ENCODE results near the gene SOHLH1. TPM values are rescaled to one million over a fixed set of nuclear protein-coding genes. Genes with fewer than 3 reads are reported as not detected.

The SOHLH1 gene
- total and polyA plus RNA-seq, 4 donors, result not detected

DNA sequence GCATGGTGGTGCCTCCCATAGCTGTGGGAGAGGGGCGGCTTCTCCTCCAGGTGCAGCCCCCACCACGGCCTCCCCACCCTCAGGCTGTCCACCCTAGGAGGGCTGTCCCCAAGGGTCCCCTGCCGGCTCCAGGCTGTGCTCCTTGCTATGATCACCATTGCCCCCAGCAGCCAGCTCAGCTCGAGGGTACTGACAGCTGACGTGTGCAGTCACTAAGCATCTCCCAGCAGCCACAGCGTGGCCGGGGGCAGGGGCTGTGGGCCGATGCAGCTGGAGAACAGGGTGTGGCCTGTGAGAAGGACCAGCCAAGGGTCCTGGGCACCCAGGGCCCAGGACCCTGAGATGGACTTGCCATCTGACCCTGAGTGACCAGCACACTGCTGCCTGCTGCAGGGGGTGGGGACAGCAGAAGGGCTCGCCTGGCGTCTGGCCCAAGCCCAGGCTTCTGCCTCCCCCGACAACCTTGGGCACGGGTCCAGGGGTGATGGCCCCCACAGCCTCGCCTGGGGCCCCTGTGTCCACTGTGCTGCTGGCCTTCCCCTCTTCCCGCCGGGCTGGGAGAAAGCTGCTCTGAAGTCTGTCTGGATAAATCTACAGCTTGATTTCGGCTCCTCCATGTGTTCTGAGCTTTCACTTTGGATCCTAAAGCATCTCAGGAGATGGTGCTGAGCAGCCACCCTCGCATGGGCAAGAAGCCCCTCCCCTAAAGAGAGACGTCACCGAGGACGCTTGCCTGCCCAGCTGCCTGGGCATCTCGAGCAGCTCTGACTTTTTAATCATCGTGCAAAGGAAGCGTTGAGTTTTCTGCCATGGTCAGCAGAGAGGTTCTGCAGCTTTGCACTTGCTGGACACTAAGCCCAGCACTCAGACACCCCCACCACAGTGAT, 8.2 kb upstream of the SOHLH1 start:
- ATAC-seq (ENCODE audit: insufficient read depth, low FRiP score) (no peak), DNase-seq (no peak)
- Histone ChIP-seq H3K36me3 (ENCODE audit: control insufficient read depth in 4 of 4, insufficient read depth in 4 of 4, low read length in 4 of 4) (no peaks in the 10 kb centered on the region), H3K4me1 (ENCODE audit: control insufficient read depth in 5 of 5, insufficient read depth in 5 of 5, low read length in 5 of 5) (no peaks in the 10 kb centered on the region), H3K27ac (ENCODE audit: low read depth in 1 of 2, low read length in 1 of 2) (no peak overlapping the region), H3K4me3 (no peak overlapping the region), H3K9ac (ENCODE audit: insufficient read depth in 1 of 2, low read length in 2 of 2) (no peak overlapping the region), H3K27me3 (ENCODE audit: control insufficient read depth in 3 of 3, insufficient read depth in 3 of 3, low read length in 2 of 3) (peaks cover 0 to 25% (median 22%) of the 10 kb centered on the region in 3 donors), H3K9me3 (ENCODE audit: control insufficient read depth in 4 of 4, insufficient read depth in 3 of 4, low read length in 3 of 4) (no peaks in the 10 kb centered on the region)
- WGBS, 2 donors, result 35 to 62% methylated on average over 23 of the region's 23 CpGs
- TF ChIP-seq, protein P1, sequence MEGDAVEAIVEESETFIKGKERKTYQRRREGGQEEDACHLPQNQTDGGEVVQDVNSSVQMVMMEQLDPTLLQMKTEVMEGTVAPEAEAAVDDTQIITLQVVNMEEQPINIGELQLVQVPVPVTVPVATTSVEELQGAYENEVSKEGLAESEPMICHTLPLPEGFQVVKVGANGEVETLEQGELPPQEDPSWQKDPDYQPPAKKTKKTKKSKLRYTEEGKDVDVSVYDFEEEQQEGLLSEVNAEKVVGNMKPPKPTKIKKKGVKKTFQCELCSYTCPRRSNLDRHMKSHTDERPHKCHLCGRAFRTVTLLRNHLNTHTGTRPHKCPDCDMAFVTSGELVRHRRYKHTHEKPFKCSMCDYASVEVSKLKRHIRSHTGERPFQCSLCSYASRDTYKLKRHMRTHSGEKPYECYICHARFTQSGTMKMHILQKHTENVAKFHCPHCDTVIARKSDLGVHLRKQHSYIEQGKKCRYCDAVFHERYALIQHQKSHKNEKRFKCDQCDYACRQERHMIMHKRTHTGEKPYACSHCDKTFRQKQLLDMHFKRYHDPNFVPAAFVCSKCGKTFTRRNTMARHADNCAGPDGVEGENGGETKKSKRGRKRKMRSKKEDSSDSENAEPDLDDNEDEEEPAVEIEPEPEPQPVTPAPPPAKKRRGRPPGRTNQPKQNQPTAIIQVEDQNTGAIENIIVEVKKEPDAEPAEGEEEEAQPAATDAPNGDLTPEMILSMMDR (IDR thresholded peaks at IDR 0.05; ENCODE audit: control extremely low read depth, extremely low read depth), result no peak

DNA sequence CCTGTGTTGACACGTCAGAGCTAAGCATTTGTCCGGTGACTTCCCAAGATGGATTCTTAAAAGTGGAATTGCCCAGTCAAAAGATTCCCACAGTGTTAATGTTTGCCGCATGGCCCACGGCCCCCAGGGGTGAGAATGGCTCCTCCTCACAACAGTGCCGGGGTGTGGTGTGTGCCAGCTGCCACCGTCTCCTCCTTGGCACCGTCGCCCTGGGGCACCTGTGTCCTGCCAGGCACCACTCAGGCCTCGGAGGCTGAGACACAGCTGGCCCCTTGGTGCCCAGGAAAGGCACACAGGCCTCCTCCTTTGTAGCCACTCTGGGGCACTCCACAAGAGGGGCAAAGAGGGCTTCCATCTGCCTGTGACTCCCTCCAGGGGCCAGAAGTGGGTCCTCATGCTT, 7.0 kb upstream of the SOHLH1 start:
- Histone ChIP-seq H3K27ac (ENCODE audit: low read depth in 1 of 2, low read length in 1 of 2) (no peak overlapping the region), H3K27me3 (ENCODE audit: control insufficient read depth in 3 of 3, insufficient read depth in 3 of 3, low read length in 2 of 3) (peaks cover 0 to 28% (median 23%) of the 10 kb centered on the region in 3 donors), H3K4me3 (no peak overlapping the region), H3K4me1 (ENCODE audit: control insufficient read depth in 5 of 5, insufficient read depth in 5 of 5, low read length in 5 of 5) (peaks cover 0 to 4% (median 0%) of the 10 kb centered on the region in 5 donors), H3K9ac (ENCODE audit: insufficient read depth in 1 of 2, low read length in 2 of 2) (no peak overlapping the region), H3K36me3 (ENCODE audit: control insufficient read depth in 4 of 4, insufficient read depth in 4 of 4, low read length in 4 of 4) (no peaks in the 10 kb centered on the region), H3K9me3 (ENCODE audit: control insufficient read depth in 4 of 4, insufficient read depth in 3 of 4, low read length in 3 of 4) (no peaks in the 10 kb centered on the region)
- TF ChIP-seq, protein P1 (IDR thresholded peaks at IDR 0.05; ENCODE audit: control extremely low read depth, extremely low read depth), result no peak
- 84 to 91% methylated on average over 9 of the region's 9 CpGs for WGBS, 2 donors
- no peak for ATAC-seq (ENCODE audit: insufficient read depth, low FRiP score)
- no peak for DNase-seq

DNA sequence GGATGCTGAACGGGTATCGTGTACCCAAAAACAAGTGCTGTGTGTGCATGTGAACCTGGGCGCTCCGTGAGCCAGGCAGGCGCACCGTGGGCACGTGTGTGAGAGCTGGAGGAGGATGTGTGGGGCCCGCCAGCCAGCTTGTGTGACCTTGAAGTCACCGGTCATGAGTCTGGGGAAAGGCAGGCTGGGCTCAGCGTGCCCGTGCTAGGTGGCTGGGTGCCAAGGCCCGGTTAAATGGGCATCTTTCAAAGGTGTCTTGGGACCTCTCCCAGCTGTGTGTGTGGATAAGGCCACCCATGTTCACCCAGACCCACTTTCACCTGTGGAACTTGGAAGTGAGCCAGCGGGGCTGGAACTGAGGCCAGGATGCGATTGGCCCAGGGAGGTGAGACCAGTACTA, 6.1 kb upstream of the SOHLH1 start:
- Histone ChIP-seq H3K9me3 (ENCODE audit: control insufficient read depth in 4 of 4, insufficient read depth in 3 of 4, low read length in 3 of 4) (no peaks in the 10 kb centered on the region), H3K9ac (ENCODE audit: insufficient read depth in 1 of 2, low read length in 2 of 2) (no peak overlapping the region), H3K27ac (ENCODE audit: low read depth in 1 of 2, low read length in 1 of 2) (no peak overlapping the region), H3K4me1 (ENCODE audit: control insufficient read depth in 5 of 5, insufficient read depth in 5 of 5, low read length in 5 of 5) (peaks cover 0 to 4% (median 0%) of the 10 kb centered on the region in 5 donors), H3K27me3 (ENCODE audit: control insufficient read depth in 3 of 3, insufficient read depth in 3 of 3, low read length in 2 of 3) (peaks cover 0 to 28% (median 23%) of the 10 kb centered on the region in 3 donors), H3K36me3 (ENCODE audit: control insufficient read depth in 4 of 4, insufficient read depth in 4 of 4, low read length in 4 of 4) (no peaks in the 10 kb centered on the region), H3K4me3 (no peak overlapping the region)
- no peak for DNase-seq
- no peak for ATAC-seq (ENCODE audit: insufficient read depth, low FRiP score)
- TF ChIP-seq, protein P1 (IDR thresholded peaks at IDR 0.05; ENCODE audit: control extremely low read depth, extremely low read depth), result no peak
- 61 to 78% methylated on average over 14 of the region's 14 CpGs for WGBS, 2 donors

Measured in lung (tissue), 12 donors.